Retina (tissue), 1 donor: ENCODE measurements around the gene CDH4.
A peak's percentile ranks its signal among the peaks of the same experiment; 100 is the strongest.
"Not testable (repeated sequence)": the region's sequence is repeated elsewhere in the genome, so short reads cannot be mapped to it uniquely, and the experiment has no call there.

Experiments used
- DNase-seq: peaks from one replicate; pipeline ENCODE4 v3.0.0-alpha.2; 2016

The CDH4 gene

GRCh38 chr20:61391812-61392520 is 139.9 kb downstream of the CDH4 start:
- peak; percentile 44 for DNase-seq

- no peak for DNase-seq
Measured at GRCh38 chr20:61394088-61394799, 142.2 kb downstream of the CDH4 start.

- DNase-seq = no peak
Measured at GRCh38 chr20:61396262-61396848, 144.3 kb downstream of the CDH4 start.

- no peak for DNase-seq
Measured at GRCh38 chr20:61397146-61397545, 145.1 kb downstream of the CDH4 start.

- DNase-seq = no peak
Measured at GRCh38 chr20:61397790-61398189, 145.7 kb downstream of the CDH4 start.

- no peak for DNase-seq
Measured at GRCh38 chr20:61399433-61399832, 147.4 kb downstream of the CDH4 start.

GRCh38 chr20:61400499-61400898 is 148.4 kb downstream of the CDH4 start:
- no peak for DNase-seq

GRCh38 chr20:61404303-61404702 is 152.2 kb downstream of the CDH4 start:
- DNase-seq = no peak

- DNase-seq = no peak
Measured at GRCh38 chr20:61405007-61405406, 152.9 kb downstream of the CDH4 start.

GRCh38 chr20:61406773-61407172 is 154.7 kb downstream of the CDH4 start:
- DNase-seq = not testable (repeated sequence)

GRCh38 chr20:61407561-61407960 is 155.5 kb downstream of the CDH4 start:
- no peak for DNase-seq

- DNase-seq = no peak
Measured at GRCh38 chr20:61408951-61409740, 157.1 kb downstream of the CDH4 start.

- no peak for DNase-seq
Measured at GRCh38 chr20:61411743-61412142, 159.7 kb downstream of the CDH4 start.

- DNase-seq = no peak
Measured at GRCh38 chr20:61413752-61414151, 161.7 kb downstream of the CDH4 start.

GRCh38 chr20:61414455-61414991 is 162.5 kb downstream of the CDH4 start:
- peak; percentile 79 for DNase-seq

- no peak for DNase-seq
Measured at GRCh38 chr20:61416546-61416945, 164.5 kb downstream of the CDH4 start.

GRCh38 chr20:61417221-61417941 is 165.3 kb downstream of the CDH4 start:
- DNase-seq = no peak

GRCh38 chr20:61419010-61419409 is 166.9 kb downstream of the CDH4 start:
- DNase-seq = no peak

GRCh38 chr20:61419501-61419900 is 167.4 kb downstream of the CDH4 start:
- no peak for DNase-seq

- DNase-seq = no peak
Measured at GRCh38 chr20:61420056-61420455, 168.0 kb downstream of the CDH4 start.

- DNase-seq = no peak
Measured at GRCh38 chr20:61420781-61421180, 168.7 kb downstream of the CDH4 start.
